ENCODE results near the gene SLC4A11. TPM values are rescaled to one million over a fixed set of nuclear protein-coding genes. Genes with fewer than 3 reads are reported as not detected.
"Not testable (repeated sequence)": the region's sequence is repeated elsewhere in the genome, so short reads cannot be mapped to it uniquely, and the experiment has no call there.

Gene SLC4A11
- total and polyA plus RNA-seq, 5 donors: 0.29 to 0.36 TPM; not detected in 3

GRCh38 chr20:3194617-3195280, 44.2 kb downstream of the SLC4A11 start:
- ATAC-seq (no peak), DNase-seq (peak in 1 of 3 donors; percentile 33)
- no peaks in the 10 kb centered on the region for H3K9me3 ChIP-seq (ENCODE audit: control insufficient read depth, low read length)
- 93% methylated on average over 10 of the region's 10 CpGs for WGBS
- H3K4me3 ChIP-seq (ENCODE audit: low read length): no peak overlapping the region
- intact Hi-C loops (cut with DNase I): no loop called here
- H3K27me3 ChIP-seq (ENCODE audit: control insufficient read depth, insufficient read depth): no peaks in the 10 kb centered on the region
- no peaks in the 10 kb centered on the region for H3K4me1 ChIP-seq (ENCODE audit: control insufficient read depth, insufficient read depth, low read length)
- H3K27ac ChIP-seq (ENCODE audit: low read length): no peak overlapping the region

GRCh38 chr20:3193806-3194616, 45.0 kb downstream of the SLC4A11 start:
- WGBS: 95% methylated on average over 14 of the region's 14 CpGs
- DNase-seq: no peak
- ATAC-seq: no peak

GRCh38 chr20:3192226-3193015, 46.6 kb downstream of the SLC4A11 start:
- Histone ChIP-seq H3K4me1 (ENCODE audit: control insufficient read depth, insufficient read depth, low read length) (no peaks in the 10 kb centered on the region), H3K9me3 (ENCODE audit: control insufficient read depth, low read length) (no peaks in the 10 kb centered on the region), H3K27ac (ENCODE audit: low read length) (no peak overlapping the region), H3K4me3 (ENCODE audit: low read length) (no peak overlapping the region), H3K27me3 (ENCODE audit: control insufficient read depth, insufficient read depth) (no peaks in the 10 kb centered on the region)
- intact Hi-C loops (cut with DNase I): no loop called here
- ATAC-seq (no peak), DNase-seq (no peak)
- WGBS: 90% methylated on average over 18 of the region's 18 CpGs

More at GRCh38 chr20:3193806-3194616, 45.0 kb downstream of the SLC4A11 start:
- intact Hi-C loops (cut with DNase I): no loop called here
- no peaks in the 10 kb centered on the region for H3K9me3 ChIP-seq (ENCODE audit: control insufficient read depth, low read length)
- H3K4me1 ChIP-seq (ENCODE audit: control insufficient read depth, insufficient read depth, low read length): no peaks in the 10 kb centered on the region
- no peaks in the 10 kb centered on the region for H3K27me3 ChIP-seq (ENCODE audit: control insufficient read depth, insufficient read depth)
- no peak overlapping the region for H3K27ac ChIP-seq (ENCODE audit: low read length)
- H3K4me3 ChIP-seq (ENCODE audit: low read length): no peak overlapping the region

- H3K9me3 ChIP-seq (ENCODE audit: control insufficient read depth, low read length): no peaks in the 10 kb centered on the region
- H3K27me3 ChIP-seq (ENCODE audit: control insufficient read depth, insufficient read depth): no peaks in the 10 kb centered on the region
- no peak overlapping the region for H3K27ac ChIP-seq (ENCODE audit: low read length)
- intact Hi-C loops (cut with DNase I): no loop called here
- DNase-seq (no peak), ATAC-seq (no peak)
- WGBS: 90% methylated on average over 14 of the region's 14 CpGs
- H3K4me3 ChIP-seq (ENCODE audit: low read length): no peak overlapping the region
- H3K4me1 ChIP-seq (ENCODE audit: control insufficient read depth, insufficient read depth, low read length): no peaks in the 10 kb centered on the region
These were observed 48.3 kb downstream of the SLC4A11 start for GRCh38 chr20:3190681-3191111.

DNA sequence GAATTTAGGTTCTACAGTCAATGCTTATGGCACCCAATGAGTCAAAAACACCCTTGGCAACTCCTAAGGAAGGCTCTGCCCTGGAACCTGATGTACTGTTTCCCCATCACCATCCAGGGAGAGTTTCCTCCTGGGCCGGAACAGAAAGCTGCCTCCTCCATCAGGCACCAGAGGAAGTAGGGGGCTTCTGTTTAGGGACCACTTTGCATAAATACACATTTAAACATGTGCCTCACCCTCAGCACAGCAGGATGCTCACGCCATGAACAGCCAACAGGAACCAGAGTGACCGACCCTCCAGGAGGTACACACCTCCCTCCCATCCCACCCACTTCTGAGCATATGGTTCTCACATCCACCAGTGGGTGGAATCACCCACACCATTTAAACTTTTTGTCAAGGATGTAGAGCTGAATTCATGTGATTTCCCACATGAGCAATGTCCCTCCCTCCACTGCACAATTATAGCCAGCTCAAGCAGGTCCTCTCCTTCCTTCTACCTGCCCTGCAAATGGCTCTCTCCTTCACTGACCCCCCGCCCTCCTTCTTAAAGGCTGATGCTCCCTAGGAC, 49.3 kb downstream of the SLC4A11 start:
- Histone ChIP-seq H3K4me3 (ENCODE audit: low read length) (no peak overlapping the region), H3K4me1 (ENCODE audit: control insufficient read depth, insufficient read depth, low read length) (no peaks in the 10 kb centered on the region), H3K27ac (ENCODE audit: low read length) (no peak overlapping the region), H3K27me3 (ENCODE audit: control insufficient read depth, insufficient read depth) (no peaks in the 10 kb centered on the region), H3K9me3 (ENCODE audit: control insufficient read depth, low read length) (no peaks in the 10 kb centered on the region)
- ATAC-seq (no peak), DNase-seq (no peak)
- intact Hi-C loops (cut with DNase I): no loop called here
- 86% methylated on average over 4 of the region's 4 CpGs for WGBS

- H3K27ac ChIP-seq (ENCODE audit: low read length): no peak overlapping the region
- intact Hi-C loops (cut with DNase I): no loop called here
- DNase-seq: no peak
- 86% methylated on average over 3 of the region's 3 CpGs for WGBS
- no peaks in the 10 kb centered on the region for H3K4me1 ChIP-seq (ENCODE audit: control insufficient read depth, insufficient read depth, low read length)
- H3K4me3 ChIP-seq (ENCODE audit: low read length): no peak overlapping the region
- ATAC-seq: no peak
- no peaks in the 10 kb centered on the region for H3K27me3 ChIP-seq (ENCODE audit: control insufficient read depth, insufficient read depth)
- H3K9me3 ChIP-seq (ENCODE audit: control insufficient read depth, low read length): no peaks in the 10 kb centered on the region
These were observed 50.1 kb downstream of the SLC4A11 start for GRCh38 chr20:3188823-3189413.

DNA sequence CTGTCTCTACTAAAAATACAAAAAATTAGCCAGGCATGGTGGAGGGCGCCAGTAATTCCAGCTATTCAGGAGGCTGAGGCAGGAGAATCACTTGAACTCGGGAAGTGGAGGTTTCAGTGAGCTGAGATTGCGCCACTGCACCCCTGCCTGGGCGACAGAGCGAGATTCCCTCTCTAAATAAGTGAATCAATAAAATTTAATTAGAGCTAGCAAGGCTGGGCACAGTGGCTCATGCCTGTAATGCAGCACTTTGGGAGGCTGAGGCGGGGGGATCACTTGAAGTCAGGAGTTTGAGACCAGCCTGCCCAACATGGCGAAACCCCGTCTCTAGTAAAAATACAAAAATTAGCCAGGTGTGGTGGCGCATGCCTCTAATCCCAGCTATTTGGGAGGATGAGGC, 51.1 kb downstream of the SLC4A11 start:
- H3K27ac ChIP-seq (ENCODE audit: low read length); ATAC-seq; H3K27me3 ChIP-seq (ENCODE audit: control insufficient read depth, insufficient read depth); H3K9me3 ChIP-seq (ENCODE audit: control insufficient read depth, low read length); intact Hi-C loops (cut with DNase I); H3K4me3 ChIP-seq (ENCODE audit: low read length); DNase-seq; H3K4me1 ChIP-seq (ENCODE audit: control insufficient read depth, insufficient read depth, low read length): not testable (repeated sequence)
- WGBS: 97% methylated on average over 9 of the region's 9 CpGs

GRCh38 chr20:3183896-3184612, 54.9 kb downstream of the SLC4A11 start:
- no peak overlapping the region for H3K4me3 ChIP-seq (ENCODE audit: low read length)
- WGBS: 93% methylated on average over 3 of the region's 3 CpGs
- no peaks in the 10 kb centered on the region for H3K27me3 ChIP-seq (ENCODE audit: control insufficient read depth, insufficient read depth)
- H3K4me1 ChIP-seq (ENCODE audit: control insufficient read depth, insufficient read depth, low read length): no peaks in the 10 kb centered on the region
- intact Hi-C loops (cut with DNase I): no loop called here
- no peaks in the 10 kb centered on the region for H3K9me3 ChIP-seq (ENCODE audit: control insufficient read depth, low read length)
- ATAC-seq (no peak), DNase-seq (no peak)
- no peak overlapping the region for H3K27ac ChIP-seq (ENCODE audit: low read length)

- 97% methylated on average over 5 of the region's 5 CpGs for WGBS
These were observed 56.6 kb downstream of the SLC4A11 start for GRCh38 chr20:3182429-3182828.

DNA sequence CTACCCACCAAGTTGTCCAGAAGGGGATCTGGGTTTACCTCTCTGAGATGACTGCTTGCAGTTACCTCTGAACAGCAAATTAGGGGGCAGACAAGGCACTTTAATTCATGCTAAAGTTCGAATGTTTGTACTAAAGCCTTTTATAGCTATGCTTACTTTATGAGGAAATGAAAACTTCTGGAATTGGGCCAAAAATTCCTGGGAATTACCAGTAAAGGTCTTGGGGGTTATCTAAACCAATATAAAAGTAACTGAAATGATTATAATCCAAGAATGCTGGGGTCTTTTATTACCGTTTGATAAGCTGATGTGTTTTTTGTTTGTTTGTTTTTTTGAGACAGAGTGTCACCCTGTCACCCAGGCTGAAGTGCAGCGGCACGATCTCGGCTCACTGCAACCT, 57.7 kb downstream of the SLC4A11 start:
- no peaks in the 10 kb centered on the region for H3K27me3 ChIP-seq (ENCODE audit: control insufficient read depth, insufficient read depth)
- H3K9me3 ChIP-seq (ENCODE audit: control insufficient read depth, low read length): no peaks in the 10 kb centered on the region
- WGBS: 78% methylated on average over 5 of the region's 5 CpGs
- H3K4me3 ChIP-seq (ENCODE audit: low read length): no peak overlapping the region
- H3K27ac ChIP-seq (ENCODE audit: low read length): no peak overlapping the region
- ATAC-seq (no peak), DNase-seq (no peak)
- intact Hi-C loops (cut with DNase I): no loop called here
- H3K4me1 ChIP-seq (ENCODE audit: control insufficient read depth, insufficient read depth, low read length): no peaks in the 10 kb centered on the region

More at GRCh38 chr20:3182429-3182828, 56.6 kb downstream of the SLC4A11 start:
- H3K9me3 ChIP-seq (ENCODE audit: control insufficient read depth, low read length); H3K27ac ChIP-seq (ENCODE audit: low read length); ATAC-seq; DNase-seq; H3K27me3 ChIP-seq (ENCODE audit: control insufficient read depth, insufficient read depth); H3K4me1 ChIP-seq (ENCODE audit: control insufficient read depth, insufficient read depth, low read length); H3K4me3 ChIP-seq (ENCODE audit: low read length); intact Hi-C loops (cut with DNase I): not testable (repeated sequence)

Data from right cardiac atrium (tissue), 5 donors.